ENCODE results near the gene PIPOX. TPM values are rescaled to one million over a fixed set of nuclear protein-coding genes. Genes with fewer than 3 reads are reported as not detected.

Gene PIPOX
- total RNA-seq, 1 donor from 2014 or later, result 1.8 TPM

- H3K9ac ChIP-seq (ENCODE audit: low read length), result no peak overlapping the region
- DNase-seq (ENCODE audit: low read depth) (no peak), FAIRE-seq (no peak)
- H3K4me3 ChIP-seq (ENCODE audit: insufficient read depth, low read depth, low read length), result no peak overlapping the region
- H3K4me2 ChIP-seq (ENCODE audit: low read length), result no peak overlapping the region
- H3K36me3 Mint-ChIP-seq (ENCODE audit: low read depth, unreplicated experiment), result no peaks in the 10 kb centered on the region
- H3K79me2 ChIP-seq (ENCODE audit: insufficient read depth, low read length), result no peaks in the 10 kb centered on the region
- no peak for TF ChIP-seq EZH2 (IDR thresholded peaks at IDR 0.05; ENCODE audit: insufficient read depth, low read length)
- no peak for TF ChIP-seq CTCF (IDR thresholded peaks at IDR 0.05; ENCODE audit: insufficient read depth, low read depth, low read length)
- peaks cover 1% of the 10 kb centered on the region for H3K4me1 Mint-ChIP-seq (ENCODE audit: low read depth, unreplicated experiment)
- H3K27me3 Mint-ChIP-seq (ENCODE audit: low read depth, unreplicated experiment), result peaks cover 57% of the 10 kb centered on the region
- no peak overlapping the region for H3K27ac Mint-ChIP-seq (ENCODE audit: unreplicated experiment)
- H3K9me3 ChIP-seq (ENCODE audit: insufficient read depth, low read depth, low read length), result no peaks in the 10 kb centered on the region
- peaks cover 21% of the 10 kb centered on the region for H3K27me3 ChIP-seq (ENCODE audit: insufficient read depth, low read length)
- no peaks in the 10 kb centered on the region for H3K36me3 ChIP-seq (ENCODE audit: insufficient read depth, low read length)
- H3K9me3 Mint-ChIP-seq (ENCODE audit: unreplicated experiment), result peaks cover 4% of the 10 kb centered on the region
- H4K20me1 ChIP-seq (ENCODE audit: insufficient read depth, low read length), result no peaks in the 10 kb centered on the region
- no peak overlapping the region for H3K4me3 Mint-ChIP-seq (ENCODE audit: unreplicated experiment)
- H2AFZ ChIP-seq (ENCODE audit: low read depth, low read length), result no peak overlapping the region
- H3K4me1 ChIP-seq (ENCODE audit: insufficient read depth, low read length), result no peaks in the 10 kb centered on the region
- H3K27ac ChIP-seq (ENCODE audit: low read depth, low read length), result no peak overlapping the region
Observed at GRCh38 chr17:28996554-28997096, 46.3 kb upstream of the PIPOX start.

- Mint-ChIP-seq H3K9me3 (ENCODE audit: unreplicated experiment) (peaks cover 4% of the 10 kb centered on the region), H3K27ac (ENCODE audit: unreplicated experiment) (no peak overlapping the region), H3K4me1 (ENCODE audit: low read depth, unreplicated experiment) (peaks cover 1% of the 10 kb centered on the region), H3K36me3 (ENCODE audit: low read depth, unreplicated experiment) (no peaks in the 10 kb centered on the region), H3K27me3 (ENCODE audit: low read depth, unreplicated experiment) (peaks cover 57% of the 10 kb centered on the region), H3K4me3 (ENCODE audit: unreplicated experiment) (no peak overlapping the region)
- no peak overlapping the region for H3K4me3 ChIP-seq (ENCODE audit: insufficient read depth, low read depth, low read length)
- no peaks in the 10 kb centered on the region for H4K20me1 ChIP-seq (ENCODE audit: insufficient read depth, low read length)
- no peak for FAIRE-seq
- H3K4me2 ChIP-seq (ENCODE audit: low read length), result no peak overlapping the region
- H3K79me2 ChIP-seq (ENCODE audit: insufficient read depth, low read length), result no peaks in the 10 kb centered on the region
- TF ChIP-seq EZH2 (IDR thresholded peaks at IDR 0.05; ENCODE audit: insufficient read depth, low read length) (no peak), CTCF (IDR thresholded peaks at IDR 0.05; ENCODE audit: insufficient read depth, low read depth, low read length) (no peak)
- no peaks in the 10 kb centered on the region for H3K36me3 ChIP-seq (ENCODE audit: insufficient read depth, low read length)
- H3K9ac ChIP-seq (ENCODE audit: low read length), result no peak overlapping the region
- H3K27ac ChIP-seq (ENCODE audit: low read depth, low read length), result no peak overlapping the region
- no peaks in the 10 kb centered on the region for H3K9me3 ChIP-seq (ENCODE audit: insufficient read depth, low read depth, low read length)
- no peak for DNase-seq (ENCODE audit: low read depth)
- H3K27me3 ChIP-seq (ENCODE audit: insufficient read depth, low read length), result peaks cover 23% of the 10 kb centered on the region
- H2AFZ ChIP-seq (ENCODE audit: low read depth, low read length), result no peak overlapping the region
- no peaks in the 10 kb centered on the region for H3K4me1 ChIP-seq (ENCODE audit: insufficient read depth, low read length)
Observed at GRCh38 chr17:28997806-28998205, 45.1 kb upstream of the PIPOX start.

GRCh38 chr17:28999206-28999605 is 43.7 kb upstream of the PIPOX start:
- H3K27me3 Mint-ChIP-seq (ENCODE audit: low read depth, unreplicated experiment), result peaks cover 60% of the 10 kb centered on the region
- Histone ChIP-seq H3K27ac (ENCODE audit: low read depth, low read length) (no peak overlapping the region), H3K4me2 (ENCODE audit: low read length) (no peak overlapping the region), H3K4me1 (ENCODE audit: insufficient read depth, low read length) (no peaks in the 10 kb centered on the region), H4K20me1 (ENCODE audit: insufficient read depth, low read length) (peaks cover 1% of the 10 kb centered on the region), H3K4me3 (ENCODE audit: insufficient read depth, low read depth, low read length) (no peak overlapping the region), H3K36me3 (ENCODE audit: insufficient read depth, low read length) (no peaks in the 10 kb centered on the region), H3K9ac (ENCODE audit: low read length) (no peak overlapping the region), H2AFZ (ENCODE audit: low read depth, low read length) (no peak overlapping the region), H3K9me3 (ENCODE audit: insufficient read depth, low read depth, low read length) (no peaks in the 10 kb centered on the region), H3K79me2 (ENCODE audit: insufficient read depth, low read length) (no peaks in the 10 kb centered on the region), H3K27me3 (ENCODE audit: insufficient read depth, low read length) (peaks cover 34% of the 10 kb centered on the region)
- peaks cover 4% of the 10 kb centered on the region for H3K9me3 Mint-ChIP-seq (ENCODE audit: unreplicated experiment)
- TF ChIP-seq EZH2 (IDR thresholded peaks at IDR 0.05; ENCODE audit: insufficient read depth, low read length) (no peak), CTCF (IDR thresholded peaks at IDR 0.05; ENCODE audit: insufficient read depth, low read depth, low read length) (no peak)
- no peak overlapping the region for H3K4me3 Mint-ChIP-seq (ENCODE audit: unreplicated experiment)
- peaks cover 1% of the 10 kb centered on the region for H3K4me1 Mint-ChIP-seq (ENCODE audit: low read depth, unreplicated experiment)
- FAIRE-seq (no peak), DNase-seq (ENCODE audit: low read depth) (no peak)
- H3K27ac Mint-ChIP-seq (ENCODE audit: unreplicated experiment), result no peak overlapping the region
- H3K36me3 Mint-ChIP-seq (ENCODE audit: low read depth, unreplicated experiment), result no peaks in the 10 kb centered on the region

All from astrocyte (in vitro differentiated cells and primary cell).